DOHH2 (cell line): Measurements from ENCODE around the gene CHMP6.

Source experiments
- CTCF ChIP-seq: fragments of 200-600 bp; sonication (generic); IDR thresholded peaks from one replicate; pipeline ENCODE4 v1.5.1; 2014; ENCODE audit warnings: antibody characterized with exemption, mild to moderate bottlenecking, low read depth, low read length; ENCODE audit not compliant: poor library complexity, severe bottlenecking
- EZH2phosphoT487 ChIP-seq: fragments of 200-600 bp; sonication (generic); IDR thresholded peaks from 2 replicates; pipeline ENCODE4 v1.6.1; 2017; ENCODE audit warnings: borderline replicate concordance, mild to moderate bottlenecking, antibody characterized with exemption, low read length, moderate library complexity, mixed read lengths

GRCh38 chr17:81036197-81036941, 44.7 kb downstream of the CHMP6 start:
- TF ChIP-seq CTCF, result no peak
- TF ChIP-seq EZH2phosphoT487, result no peak
